HG02970 (cell line): ENCODE results near the gene ZNF234.
A peak's percentile ranks its signal among the peaks of the same experiment; 100 is the strongest.
"Not testable (repeated sequence)": the region's sequence is repeated elsewhere in the genome, so short reads cannot be mapped to it uniquely, and the experiment has no call there.

Source experiments
- ATAC-seq: cut with Tn5 transposase; IDR thresholded peaks from one replicate; pipeline ENCODE4 v1.9.1; 2021; ENCODE audit warnings: mild to moderate bottlenecking, moderate library complexity, moderate number of reproducible peaks; ENCODE audit not compliant: unreplicated experiment, low FRiP score

Gene ZNF234

GRCh38 chr19:44141191-44142058 lies at the start of gene ZNF234:
ZNF234 (plus strand) TSS chr19:44141554; CDS start chr19:44144633, 3,079 bp downstream.
- no peak for ATAC-seq

- ATAC-seq, result no peak
Measured at GRCh38 chr19:44092108-44092507, 49.2 kb upstream of the ZNF234 start.

- ATAC-seq, result peak; percentile 87
Measured at GRCh38 chr19:44093931-44094765, 47.2 kb upstream of the ZNF234 start, which contains the start of gene ZNF224. ZNF224 (plus strand) TSS chr19:44094361; CDS start chr19:44097874, 3,513 bp downstream.

GRCh38 chr19:44107751-44108150 lies 33.6 kb upstream of the ZNF234 start:
- ATAC-seq, result no peak

GRCh38 chr19:44109458-44109857 lies 31.9 kb upstream of the ZNF234 start:
- ATAC-seq, result no peak

GRCh38 chr19:44111910-44112463 lies 29.4 kb upstream of the ZNF234 start:
- no peak for ATAC-seq

GRCh38 chr19:44112802-44113137 lies 28.6 kb upstream of the ZNF234 start:
- ATAC-seq, result no peak

- ATAC-seq, result peak; percentile 96
Measured at GRCh38 chr19:44113138-44113783, 28.1 kb upstream of the ZNF234 start, which contains the start of gene ZNF225. ZNF225 (plus strand) TSS chr19:44113399; CDS start chr19:44115828, 2,429 bp downstream.

GRCh38 chr19:44113784-44114390 lies 27.5 kb upstream of the ZNF234 start:
- ATAC-seq, result peak; percentile 5

GRCh38 chr19:44121162-44121561 lies 20.2 kb upstream of the ZNF234 start:
- ATAC-seq, result not testable (repeated sequence)

GRCh38 chr19:44131955-44132354 lies 9.4 kb upstream of the ZNF234 start:
- ATAC-seq, result no peak

- no peak for ATAC-seq
Measured at GRCh38 chr19:44142059-44142433, 692 bp downstream of the ZNF234 start.

- ATAC-seq, result no peak
Measured at GRCh38 chr19:44149776-44150175, 8.4 kb downstream of the ZNF234 start.

- no peak for ATAC-seq
Measured at GRCh38 chr19:44151491-44151890, 10.1 kb downstream of the ZNF234 start.

- ATAC-seq, result no peak
Measured at GRCh38 chr19:44156475-44156874, 15.1 kb downstream of the ZNF234 start.

- ATAC-seq, result no peak
Measured at GRCh38 chr19:44163789-44164188, 22.4 kb downstream of the ZNF234 start.

- ATAC-seq, result no peak
Measured at GRCh38 chr19:44164327-44164672, 22.9 kb downstream of the ZNF234 start.

GRCh38 chr19:44164673-44165512 lies 23.5 kb downstream of the ZNF234 start, which contains the start of gene ZNF226:
ZNF226 (plus strand) TSS chr19:44165100; CDS start chr19:44170081, 4,981 bp downstream.
- ATAC-seq, result no peak

- ATAC-seq, result not testable (repeated sequence)
Measured at GRCh38 chr19:44170660-44171059, 29.3 kb downstream of the ZNF234 start.
